Left hindlimb (tissue), 1 donor: Measurements from ENCODE around the gene NDOR1.

Source experiments
- DNase-seq: peaks from one replicate; pipeline ENCODE4 v3.0.0-alpha.2; 2018

NDOR1 gene

DNA sequence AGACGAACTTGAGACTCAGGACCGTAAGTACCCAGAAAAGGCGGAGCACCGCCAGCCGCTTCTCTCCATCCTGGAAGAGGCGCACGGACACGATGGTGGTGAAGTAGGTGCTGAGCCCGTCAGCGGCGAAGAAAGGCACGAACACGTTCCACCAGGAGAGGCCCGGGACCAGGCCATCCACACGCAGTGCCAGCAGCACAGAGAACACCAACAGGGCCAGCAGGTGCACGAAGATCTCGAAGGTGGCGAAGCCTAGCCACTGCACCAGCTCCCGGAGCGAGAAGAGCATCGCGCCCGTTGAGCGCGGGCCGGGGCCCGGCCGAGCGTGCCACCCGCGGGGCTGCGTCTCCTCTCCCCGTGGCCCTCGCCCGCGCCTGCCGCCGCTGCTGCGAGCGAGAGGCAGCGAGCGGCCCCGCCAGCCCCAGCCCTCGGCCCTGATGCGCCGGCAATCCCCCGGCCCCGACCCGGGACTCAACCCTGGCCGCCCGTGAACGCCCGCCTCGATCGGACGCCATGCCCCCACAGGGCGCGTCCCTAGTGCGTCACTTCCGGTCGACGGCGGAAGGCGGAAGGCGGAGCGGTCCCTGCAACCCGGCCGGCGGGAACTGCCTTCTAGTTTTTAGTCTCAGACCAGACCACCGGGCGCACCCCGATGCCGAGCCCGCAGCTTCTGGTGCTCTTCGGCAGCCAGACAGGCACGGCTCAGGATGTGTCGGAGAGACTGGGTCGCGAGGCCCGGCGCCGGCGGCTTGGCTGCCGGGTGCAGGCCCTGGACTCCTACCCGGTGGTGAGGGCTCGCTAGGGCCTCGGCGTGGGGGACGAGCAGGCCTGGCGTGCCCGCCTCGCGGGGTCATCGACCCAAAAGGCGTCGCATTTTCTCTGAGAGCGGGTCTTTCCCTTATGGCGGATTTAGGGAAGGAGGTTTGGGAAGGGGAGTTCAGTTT lies at the start of gene NDOR1, which contains the start of gene TMEM203:
NDOR1 (plus strand) TSS at position 575 of the 944 bp plus-strand sequence; CDS start at position 653, 78 bp downstream.
TMEM203 (minus strand) TSS at position 523 of the 944 bp plus-strand sequence; CDS start at position 289, 234 bp downstream.
- DNase-seq: peak; percentile 92

DNA sequence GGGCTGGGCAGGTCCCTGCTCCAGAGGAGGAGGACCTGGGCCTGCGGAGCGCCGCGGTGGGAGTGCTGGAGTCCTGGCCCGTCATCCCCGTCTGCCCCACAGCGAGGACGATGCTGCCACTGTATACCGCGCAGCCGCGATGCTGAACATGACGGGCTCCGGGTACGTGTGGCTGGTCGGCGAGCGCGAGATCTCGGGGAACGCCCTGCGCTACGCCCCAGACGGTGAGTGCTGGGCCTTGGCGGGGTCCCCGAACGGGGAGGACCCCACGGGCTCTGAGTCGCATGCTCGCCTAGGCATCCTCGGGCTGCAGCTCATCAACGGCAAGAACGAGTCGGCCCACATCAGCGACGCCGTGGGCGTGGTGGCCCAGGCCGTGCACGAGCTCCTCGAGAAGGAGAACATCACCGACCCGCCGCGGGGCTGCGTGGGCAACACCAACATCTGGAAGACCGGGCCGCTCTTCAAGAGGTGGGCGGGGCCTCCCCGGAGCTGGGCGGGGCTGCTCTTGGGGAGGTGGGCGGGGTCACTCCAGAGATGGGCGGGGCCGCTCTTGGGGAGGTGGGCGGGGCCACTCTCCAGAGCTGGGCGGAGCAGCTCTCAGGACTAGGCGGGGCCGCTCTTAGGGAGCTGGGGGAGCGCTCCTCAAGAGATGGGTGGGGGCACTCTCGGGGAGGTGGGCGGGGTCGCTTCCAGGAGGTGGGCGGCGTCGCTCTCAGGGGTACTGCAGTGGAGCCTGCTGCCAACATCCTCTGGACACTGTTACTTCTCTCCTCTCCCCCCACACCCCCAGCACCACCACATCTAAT lies 48.7 kb upstream of the NDOR1 start:
- no peak for DNase-seq

- DNase-seq: no peak
These were observed 47.7 kb upstream of the NDOR1 start for GRCh38 chr9:137157618-137158415.

DNA sequence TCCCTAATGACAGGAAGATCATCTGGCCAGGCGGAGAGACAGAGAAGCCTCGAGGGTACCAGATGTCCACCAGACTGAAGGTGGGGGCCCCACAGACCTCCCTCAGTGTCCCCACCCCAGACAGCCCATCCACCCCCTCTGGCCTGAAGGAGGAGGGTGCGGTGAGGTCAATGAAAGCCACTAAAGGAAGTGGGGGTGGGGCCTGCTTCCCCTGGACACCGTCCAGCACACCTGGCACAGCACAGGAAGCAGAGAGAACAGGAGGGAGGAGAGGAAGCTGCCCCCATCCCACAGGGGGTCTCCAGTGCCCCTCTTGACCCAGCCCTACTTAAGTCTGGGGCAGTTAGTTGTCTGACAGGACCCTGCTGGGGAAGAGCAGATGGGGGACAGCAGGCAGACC lies 46.9 kb upstream of the NDOR1 start:
- no peak for DNase-seq

GRCh38 chr9:137159105-137160053 lies 46.1 kb upstream of the NDOR1 start:
- no peak for DNase-seq

GRCh38 chr9:137160054-137160425 lies 45.5 kb upstream of the NDOR1 start:
- no peak for DNase-seq

DNA sequence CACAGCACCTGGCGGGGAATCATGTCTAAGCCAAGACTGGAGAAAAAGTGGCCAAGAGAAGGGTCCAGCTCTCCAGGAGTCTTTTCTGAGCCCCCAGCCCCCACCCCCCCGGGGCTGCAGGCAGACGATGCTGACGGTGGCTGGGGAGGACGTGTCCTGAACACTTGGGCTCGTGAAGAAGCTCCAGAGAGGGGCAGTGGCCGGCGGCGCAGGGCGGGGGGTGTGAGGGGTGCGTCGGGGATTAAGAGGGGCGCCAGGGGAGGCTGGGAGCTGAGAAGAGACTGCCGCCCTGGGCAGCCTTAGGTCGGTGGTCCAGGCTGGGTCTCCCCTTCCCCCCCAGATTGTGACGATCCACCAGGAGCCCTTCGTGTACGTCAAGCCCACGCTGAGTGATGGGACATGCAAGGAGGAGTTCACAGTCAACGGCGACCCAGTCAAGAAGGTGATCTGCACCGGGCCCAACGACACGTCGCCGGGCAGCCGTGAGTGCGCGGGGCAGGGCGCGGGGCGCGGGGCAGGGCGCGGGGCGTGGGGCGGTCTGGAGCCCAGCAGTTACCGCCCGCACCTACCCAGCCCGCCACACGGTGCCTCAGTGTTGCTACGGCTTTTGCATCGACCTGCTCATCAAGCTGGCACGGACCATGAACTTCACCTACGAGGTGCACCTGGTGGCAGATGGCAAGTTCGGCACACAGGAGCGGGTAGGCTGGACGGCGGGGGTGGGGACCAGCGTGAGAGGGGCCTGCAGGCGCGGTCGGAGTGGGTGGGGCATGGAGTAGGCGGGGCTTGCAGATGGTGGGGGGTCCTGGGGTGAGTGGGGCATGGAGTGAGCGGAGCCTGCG lies 44.6 kb upstream of the NDOR1 start:
- no peak for DNase-seq

DNA sequence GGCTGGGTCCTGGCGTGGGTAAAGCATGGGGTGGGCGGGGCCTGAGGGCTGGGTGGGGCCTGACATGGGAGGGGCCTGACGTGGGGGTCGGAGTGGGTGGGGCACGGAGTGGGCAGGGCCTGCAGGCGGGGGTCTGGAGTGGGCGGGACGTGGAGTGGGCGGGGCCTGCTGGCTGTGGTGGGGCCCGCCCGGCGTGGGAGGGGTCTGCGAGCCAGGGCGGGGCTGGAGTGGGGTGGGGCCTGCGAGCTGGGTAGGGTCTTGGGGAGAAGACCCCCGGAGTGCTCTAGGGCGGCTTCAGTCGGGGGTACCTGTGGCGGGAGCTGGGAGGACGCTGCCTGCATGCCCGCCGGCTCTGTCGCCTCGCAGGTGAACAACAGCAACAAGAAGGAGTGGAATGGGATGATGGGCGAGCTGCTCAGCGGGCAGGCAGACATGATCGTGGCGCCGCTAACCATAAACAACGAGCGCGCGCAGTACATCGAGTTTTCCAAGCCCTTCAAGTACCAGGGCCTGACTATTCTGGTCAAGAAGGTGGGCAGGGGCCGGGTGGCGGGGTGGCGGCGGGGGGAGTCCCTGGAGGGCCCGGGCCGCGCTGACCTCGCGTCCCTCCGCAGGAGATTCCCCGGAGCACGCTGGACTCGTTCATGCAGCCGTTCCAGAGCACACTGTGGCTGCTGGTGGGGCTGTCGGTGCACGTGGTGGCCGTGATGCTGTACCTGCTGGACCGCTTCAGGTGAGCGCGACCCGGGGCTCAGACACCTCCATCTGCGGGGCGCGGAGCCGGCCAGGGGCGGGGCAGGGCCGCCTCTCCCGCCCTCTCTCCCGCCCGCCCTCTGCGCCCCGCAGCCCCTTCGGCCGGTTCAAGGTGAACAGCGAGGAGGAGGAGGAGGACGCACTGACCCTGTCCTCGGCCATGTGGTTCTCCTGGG lies 43.7 kb upstream of the NDOR1 start:
- no peak for DNase-seq

- no peak for DNase-seq
These were observed 42.8 kb upstream of the NDOR1 start for GRCh38 chr9:137162505-137163364.

- no peak for DNase-seq
These were observed 42.2 kb upstream of the NDOR1 start for GRCh38 chr9:137163365-137163715.

DNA sequence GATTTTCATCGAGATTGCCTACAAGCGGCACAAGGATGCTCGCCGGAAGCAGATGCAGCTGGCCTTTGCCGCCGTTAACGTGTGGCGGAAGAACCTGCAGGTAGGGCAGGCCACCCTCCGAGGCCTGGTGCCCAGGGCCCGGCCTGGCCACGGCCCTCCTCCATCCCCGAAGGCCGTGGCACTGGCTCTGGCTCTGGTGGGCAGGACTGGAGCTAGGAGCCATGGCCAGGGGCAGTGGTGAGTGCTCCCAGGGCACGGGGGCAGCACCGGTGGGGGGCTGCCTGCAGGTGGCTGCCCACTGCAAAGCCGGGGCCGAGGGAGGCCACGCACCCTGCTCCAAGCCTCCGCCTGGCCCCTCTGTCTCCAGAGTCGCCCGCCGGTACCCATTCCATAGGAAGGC lies 41.7 kb upstream of the NDOR1 start:
- DNase-seq: no peak

DNA sequence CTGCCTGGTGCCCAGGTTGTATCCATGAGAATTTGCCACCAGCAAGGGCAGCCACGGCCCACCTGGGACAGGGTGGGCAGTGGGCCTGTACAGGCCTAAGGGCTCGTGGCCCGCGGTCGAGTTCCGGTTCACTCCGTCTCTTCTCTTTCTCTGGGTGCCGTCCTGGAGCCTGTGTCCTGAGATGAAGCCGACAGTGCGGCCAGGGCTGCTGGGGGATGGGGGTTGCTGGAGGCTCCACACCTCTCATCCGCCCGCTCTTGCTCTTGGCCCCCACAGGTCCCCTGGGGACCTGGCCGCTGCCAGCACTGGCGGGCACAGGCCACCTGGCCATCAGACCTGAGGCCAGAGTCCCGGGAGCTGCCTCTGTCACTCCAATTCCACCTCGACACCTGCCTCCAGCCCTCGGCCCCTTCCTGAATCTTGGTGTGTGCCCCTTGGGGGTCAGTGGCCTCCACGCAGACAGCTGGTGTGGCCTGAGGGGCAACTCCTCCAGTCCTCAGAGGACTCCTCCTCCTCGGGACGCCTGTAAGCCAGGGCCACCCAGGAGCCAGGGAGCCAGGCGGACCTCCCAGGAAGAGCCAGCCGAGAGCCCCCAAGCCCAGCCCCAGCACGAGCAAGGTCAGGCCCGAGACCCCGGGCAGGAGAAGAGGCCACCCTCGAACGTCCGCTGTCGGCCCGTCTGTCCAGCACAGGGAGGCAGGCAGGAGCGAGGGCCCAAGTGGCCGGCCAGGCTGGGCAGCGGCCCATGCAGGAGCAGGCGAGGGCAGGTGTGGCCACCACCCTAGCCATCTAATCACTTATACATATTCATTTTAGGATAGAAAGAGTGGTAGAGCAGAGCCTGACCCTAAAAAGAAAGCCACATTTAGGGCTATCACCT lies 40.9 kb upstream of the NDOR1 start:
- no peak for DNase-seq

- no peak for DNase-seq
These were observed 40.2 kb upstream of the NDOR1 start for GRCh38 chr9:137165250-137165836.

DNA sequence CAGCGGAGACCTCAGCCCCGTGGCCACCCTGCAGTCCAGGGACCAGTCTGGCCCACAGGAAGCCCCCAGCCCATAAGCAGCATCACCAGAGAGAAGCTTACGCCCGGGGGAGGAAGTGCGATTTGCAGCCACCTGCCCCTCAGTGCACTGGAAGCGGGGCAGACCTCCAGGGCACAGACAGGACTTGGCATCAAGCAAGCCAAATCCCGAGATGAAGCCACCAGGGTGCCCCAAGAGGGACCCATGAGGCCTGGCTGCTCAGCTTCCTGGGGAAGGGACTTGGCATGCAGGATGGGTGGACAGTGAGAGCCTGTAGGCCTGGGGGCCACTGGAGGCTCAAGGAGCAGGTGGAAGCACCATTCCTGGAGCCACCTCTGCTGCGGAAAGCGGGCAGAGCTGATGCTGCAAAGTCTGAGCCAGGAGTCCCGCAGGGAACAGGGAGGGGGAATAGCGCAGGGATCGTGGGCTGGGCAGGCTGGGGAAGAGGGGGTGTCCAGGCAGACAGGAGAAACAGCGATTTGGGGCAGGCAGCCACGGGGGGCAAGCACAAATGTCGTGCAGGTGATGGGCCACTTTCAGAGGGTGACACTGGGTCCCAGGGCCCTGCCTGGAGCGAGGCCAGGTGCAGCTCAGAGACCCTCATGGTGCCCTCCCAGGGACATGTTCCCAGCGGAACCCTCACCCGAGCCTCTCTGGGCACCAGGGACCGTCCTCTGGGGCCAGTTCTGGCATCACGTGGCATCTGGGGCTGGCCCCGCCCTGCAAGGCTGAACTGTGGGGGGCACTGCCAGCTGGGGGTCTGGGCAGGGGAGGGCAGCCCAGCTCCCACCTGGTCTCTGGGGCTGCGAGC lies 38.9 kb upstream of the NDOR1 start:
- no peak for DNase-seq

GRCh38 chr9:137167277-137167746 lies 38.2 kb upstream of the NDOR1 start:
- no peak for DNase-seq
